ENCODE data around the gene GALNT1.
"Not testable (repeated sequence)": the region's sequence is repeated elsewhere in the genome, so short reads cannot be mapped to it uniquely, and the experiment has no call there.

The GALNT1 gene

GRCh38 chr18:35581546-35581897 is at the start of gene GALNT1:
TSS of gene GALNT1 (plus strand) at chr18:35581740. CDS start at chr18:35654663, 72,923 bp downstream.
- Mint-ChIP-seq H3K9me3 (ENCODE audit: low read depth) (peaks cover 6% of the 10 kb centered on the region), H3K36me3 (no peaks in the 10 kb centered on the region), H3K4me1 (ENCODE audit: low read depth) (peaks cover 47% of the 10 kb centered on the region), H3K4me3 (peak within 1 kb of the TSS; percentile 92), H3K27me3 (peaks cover 1% of the 10 kb centered on the region), H3K27ac (peak within 1 kb of the TSS; percentile 90)

- Mint-ChIP-seq H3K27ac (no peak overlapping the region), H3K4me3 (no peak overlapping the region), H3K36me3 (peaks cover 2% of the 10 kb centered on the region), H3K27me3 (peaks cover 2% of the 10 kb centered on the region), H3K4me1 (ENCODE audit: low read depth) (no peaks in the 10 kb centered on the region), H3K9me3 (ENCODE audit: low read depth) (peaks cover 25% of the 10 kb centered on the region)
Measured at GRCh38 chr18:35533916-35534405, 47.6 kb upstream of the GALNT1 start.

GRCh38 chr18:35535297-35535696 is 46.2 kb upstream of the GALNT1 start:
- Mint-ChIP-seq H3K27me3 (peaks cover 2% of the 10 kb centered on the region), H3K36me3 (peaks cover 2% of the 10 kb centered on the region), H3K9me3 (ENCODE audit: low read depth) (peaks cover 22% of the 10 kb centered on the region), H3K27ac (no peak overlapping the region), H3K4me1 (ENCODE audit: low read depth) (no peaks in the 10 kb centered on the region), H3K4me3 (no peak overlapping the region)

- Mint-ChIP-seq H3K27me3 (peaks cover 4% of the 10 kb centered on the region), H3K27ac (no peak overlapping the region), H3K4me3 (no peak overlapping the region)
Measured at GRCh38 chr18:35542356-35542755, 39.2 kb upstream of the GALNT1 start.

GRCh38 chr18:35547008-35547605 is 34.4 kb upstream of the GALNT1 start:
- Mint-ChIP-seq H3K4me1 (ENCODE audit: low read depth) (peaks cover 3% of the 10 kb centered on the region), H3K27me3 (peaks cover 4% of the 10 kb centered on the region), H3K27ac (no peak overlapping the region), H3K36me3 (peaks cover 5% of the 10 kb centered on the region), H3K9me3 (ENCODE audit: low read depth) (peaks cover 3% of the 10 kb centered on the region), H3K4me3 (no peak overlapping the region)

More at GRCh38 chr18:35542356-35542755, 39.2 kb upstream of the GALNT1 start:
- peaks cover 5% of the 10 kb centered on the region for H3K36me3 Mint-ChIP-seq
- peaks cover 1% of the 10 kb centered on the region for H3K4me1 Mint-ChIP-seq (ENCODE audit: low read depth)
- H3K9me3 Mint-ChIP-seq (ENCODE audit: low read depth) = peaks cover 3% of the 10 kb centered on the region

GRCh38 chr18:35549564-35549963 is 32.0 kb upstream of the GALNT1 start:
- Mint-ChIP-seq H3K4me3 (no peak overlapping the region), H3K36me3 (peaks cover 5% of the 10 kb centered on the region), H3K27me3 (peaks cover 4% of the 10 kb centered on the region), H3K9me3 (ENCODE audit: low read depth) (peaks cover 3% of the 10 kb centered on the region), H3K4me1 (ENCODE audit: low read depth) (peaks cover 3% of the 10 kb centered on the region), H3K27ac (no peak overlapping the region)

- no peak overlapping the region for H3K27ac Mint-ChIP-seq
Measured at GRCh38 chr18:35553300-35553699, 28.2 kb upstream of the GALNT1 start.

GRCh38 chr18:35555538-35555937 is 26.0 kb upstream of the GALNT1 start:
- H3K36me3 Mint-ChIP-seq; H3K9me3 Mint-ChIP-seq (ENCODE audit: low read depth); H3K4me3 Mint-ChIP-seq; H3K27me3 Mint-ChIP-seq; H3K27ac Mint-ChIP-seq; H3K4me1 Mint-ChIP-seq (ENCODE audit: low read depth): not testable (repeated sequence)

More at GRCh38 chr18:35553300-35553699, 28.2 kb upstream of the GALNT1 start:
- Mint-ChIP-seq H3K36me3 (no peaks in the 10 kb centered on the region), H3K9me3 (ENCODE audit: low read depth) (no peaks in the 10 kb centered on the region), H3K4me1 (ENCODE audit: low read depth) (no peaks in the 10 kb centered on the region), H3K27me3 (no peaks in the 10 kb centered on the region), H3K4me3 (no peak overlapping the region)

GRCh38 chr18:35559867-35560266 is 21.7 kb upstream of the GALNT1 start:
- H3K4me1 Mint-ChIP-seq (ENCODE audit: low read depth) = no peaks in the 10 kb centered on the region
- H3K27me3 Mint-ChIP-seq = peaks cover 3% of the 10 kb centered on the region
- H3K27ac Mint-ChIP-seq = no peak overlapping the region
- H3K4me3 Mint-ChIP-seq = no peak overlapping the region
- H3K9me3 Mint-ChIP-seq (ENCODE audit: low read depth) = no peaks in the 10 kb centered on the region
- H3K36me3 Mint-ChIP-seq = no peaks in the 10 kb centered on the region

- Mint-ChIP-seq H3K9me3 (ENCODE audit: low read depth) (no peaks in the 10 kb centered on the region), H3K27ac (no peak overlapping the region), H3K4me3 (no peak overlapping the region), H3K4me1 (ENCODE audit: low read depth) (no peaks in the 10 kb centered on the region), H3K27me3 (no peaks in the 10 kb centered on the region), H3K36me3 (no peaks in the 10 kb centered on the region)
Measured at GRCh38 chr18:35564795-35565453, 16.6 kb upstream of the GALNT1 start.

- H3K27me3 Mint-ChIP-seq = no peaks in the 10 kb centered on the region
Measured at GRCh38 chr18:35566019-35566418, 15.5 kb upstream of the GALNT1 start.

GRCh38 chr18:35570182-35570581 is 11.4 kb upstream of the GALNT1 start:
- Mint-ChIP-seq H3K9me3 (ENCODE audit: low read depth) (no peaks in the 10 kb centered on the region), H3K36me3 (no peaks in the 10 kb centered on the region), H3K27ac (no peak overlapping the region), H3K4me1 (ENCODE audit: low read depth) (peaks cover 13% of the 10 kb centered on the region), H3K4me3 (no peak overlapping the region), H3K27me3 (no peaks in the 10 kb centered on the region)

More at GRCh38 chr18:35566019-35566418, 15.5 kb upstream of the GALNT1 start:
- H3K9me3 Mint-ChIP-seq (ENCODE audit: low read depth) = no peaks in the 10 kb centered on the region
- no peak overlapping the region for H3K27ac Mint-ChIP-seq
- no peaks in the 10 kb centered on the region for H3K36me3 Mint-ChIP-seq
- H3K4me1 Mint-ChIP-seq (ENCODE audit: low read depth) = no peaks in the 10 kb centered on the region
- H3K4me3 Mint-ChIP-seq = no peak overlapping the region

- no peak overlapping the region for H3K4me3 Mint-ChIP-seq
- no peaks in the 10 kb centered on the region for H3K27me3 Mint-ChIP-seq
Measured at GRCh38 chr18:35571138-35571537, 10.4 kb upstream of the GALNT1 start.

GRCh38 chr18:35572644-35573043 is 8.9 kb upstream of the GALNT1 start:
- H3K36me3 Mint-ChIP-seq = no peaks in the 10 kb centered on the region
- peaks cover 22% of the 10 kb centered on the region for H3K4me1 Mint-ChIP-seq (ENCODE audit: low read depth)
- H3K27ac Mint-ChIP-seq = no peak overlapping the region
- H3K27me3 Mint-ChIP-seq = no peaks in the 10 kb centered on the region
- H3K4me3 Mint-ChIP-seq = no peak overlapping the region
- no peaks in the 10 kb centered on the region for H3K9me3 Mint-ChIP-seq (ENCODE audit: low read depth)

More at GRCh38 chr18:35571138-35571537, 10.4 kb upstream of the GALNT1 start:
- Mint-ChIP-seq H3K4me1 (ENCODE audit: low read depth) (peaks cover 13% of the 10 kb centered on the region), H3K36me3 (no peaks in the 10 kb centered on the region), H3K9me3 (ENCODE audit: low read depth) (no peaks in the 10 kb centered on the region), H3K27ac (no peak overlapping the region)

- H3K27ac Mint-ChIP-seq = no peak overlapping the region
Measured at GRCh38 chr18:35573531-35573930, 8.0 kb upstream of the GALNT1 start.

More at GRCh38 chr18:35573531-35573930, 8.0 kb upstream of the GALNT1 start:
- H3K4me1 Mint-ChIP-seq (ENCODE audit: low read depth) = peaks cover 24% of the 10 kb centered on the region
- no peak overlapping the region for H3K4me3 Mint-ChIP-seq
- no peaks in the 10 kb centered on the region for H3K36me3 Mint-ChIP-seq
- H3K9me3 Mint-ChIP-seq (ENCODE audit: low read depth) = no peaks in the 10 kb centered on the region
- H3K27me3 Mint-ChIP-seq = no peaks in the 10 kb centered on the region
